ENCODE results near the gene TOR2A. TPM values are rescaled to one million over a fixed set of nuclear protein-coding genes. Genes with fewer than 3 reads are reported as not detected.

TOR2A gene
- total RNA-seq, 1 experiment from 2014 or later = 13.2 TPM

DNA sequence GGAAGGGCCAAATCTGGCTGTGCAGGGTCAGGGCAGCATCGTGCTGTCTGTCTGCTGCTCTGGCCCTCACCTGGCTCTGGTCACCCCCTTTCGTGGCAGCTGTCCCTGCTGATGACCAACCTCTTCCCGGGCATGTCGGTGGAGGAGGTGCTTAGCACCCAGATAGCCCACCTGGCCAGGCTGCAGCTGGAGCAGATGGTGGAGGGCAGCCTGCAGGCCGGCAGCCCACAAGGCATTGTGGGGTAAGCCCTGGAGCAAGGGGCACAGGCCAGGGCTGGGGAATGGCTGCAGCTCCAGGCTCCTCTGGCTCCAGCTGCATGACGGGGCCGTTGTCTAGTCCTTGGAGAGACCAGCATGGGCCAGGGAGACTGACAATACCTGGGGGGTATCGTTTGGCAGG lies 8.2 kb downstream of the TOR2A start:
- TF ChIP-seq, protein P1, sequence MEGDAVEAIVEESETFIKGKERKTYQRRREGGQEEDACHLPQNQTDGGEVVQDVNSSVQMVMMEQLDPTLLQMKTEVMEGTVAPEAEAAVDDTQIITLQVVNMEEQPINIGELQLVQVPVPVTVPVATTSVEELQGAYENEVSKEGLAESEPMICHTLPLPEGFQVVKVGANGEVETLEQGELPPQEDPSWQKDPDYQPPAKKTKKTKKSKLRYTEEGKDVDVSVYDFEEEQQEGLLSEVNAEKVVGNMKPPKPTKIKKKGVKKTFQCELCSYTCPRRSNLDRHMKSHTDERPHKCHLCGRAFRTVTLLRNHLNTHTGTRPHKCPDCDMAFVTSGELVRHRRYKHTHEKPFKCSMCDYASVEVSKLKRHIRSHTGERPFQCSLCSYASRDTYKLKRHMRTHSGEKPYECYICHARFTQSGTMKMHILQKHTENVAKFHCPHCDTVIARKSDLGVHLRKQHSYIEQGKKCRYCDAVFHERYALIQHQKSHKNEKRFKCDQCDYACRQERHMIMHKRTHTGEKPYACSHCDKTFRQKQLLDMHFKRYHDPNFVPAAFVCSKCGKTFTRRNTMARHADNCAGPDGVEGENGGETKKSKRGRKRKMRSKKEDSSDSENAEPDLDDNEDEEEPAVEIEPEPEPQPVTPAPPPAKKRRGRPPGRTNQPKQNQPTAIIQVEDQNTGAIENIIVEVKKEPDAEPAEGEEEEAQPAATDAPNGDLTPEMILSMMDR (conservative IDR thresholded peaks at IDR 0.05) = no peak
- H3K27me3 Mint-ChIP-seq (ENCODE audit: low read depth) = no peaks in the 10 kb centered on the region
- no peak overlapping the region for H2AFZ ChIP-seq (ENCODE audit: low read length)

More for the DNA sequence above, 8.2 kb downstream of the TOR2A start:
- H3K14ac ChIP-seq (ENCODE audit: insufficient read depth, low read length) = no peak overlapping the region
- WGBS (ENCODE audit: extremely low coverage, insufficient read length, low lambda C conversion rate) = no CpG with 5 or more reads among the region's 8 CpGs
- H4K91ac ChIP-seq (ENCODE audit: insufficient read length, low read depth, low read length) = no peak overlapping the region
- no peak overlapping the region for H2BK12ac ChIP-seq (ENCODE audit: insufficient read length, low read depth, low read length)
- no peak overlapping the region for H2BK15ac ChIP-seq (ENCODE audit: low read depth, low read length)
- H3K4me1 ChIP-seq (ENCODE audit: insufficient read depth, low read length) = no peaks in the 10 kb centered on the region
- no peak overlapping the region for H2BK20ac ChIP-seq (ENCODE audit: low read depth, low read length, poor library complexity, severe bottlenecking)
- Mint-ChIP-seq H3K9me3 (no peaks in the 10 kb centered on the region), H3K36me3 (ENCODE audit: insufficient read depth in 1 of 3, low read depth in 3 of 3) (no peaks in the 10 kb centered on the region; a peak in 1 of 7 replicates), H3K4me1 (peaks cover 0 to 7% of the 10 kb centered on the region in 2 experiments; a peak in 3 of 4 replicates), H3K4me3 (no peak overlapping the region), H3K27ac (no peak overlapping the region)
- no peak for DNase-seq
- no peak overlapping the region for H2BK120ac ChIP-seq (ENCODE audit: low read depth, low read length, poor library complexity, severe bottlenecking)
- no peak overlapping the region for H3K4ac ChIP-seq (ENCODE audit: low read depth, low read length)
- no peak overlapping the region for H2BK5ac ChIP-seq (ENCODE audit: insufficient read length, low read length)
- no peaks in the 10 kb centered on the region for H3K79me2 ChIP-seq (ENCODE audit: insufficient read depth, low read length)
- no peaks in the 10 kb centered on the region for H3K9me3 ChIP-seq (ENCODE audit: control insufficient read depth, low read depth, low read length)
- no peaks in the 10 kb centered on the region for H3K23me2 ChIP-seq (ENCODE audit: insufficient read length, low read depth, low read length, poor library complexity, severe bottlenecking)
- H4K20me1 ChIP-seq (ENCODE audit: control insufficient read depth, insufficient read depth, insufficient read length) = no peaks in the 10 kb centered on the region
- no peak overlapping the region for H3T11ph ChIP-seq (ENCODE audit: low read length)
- no peaks in the 10 kb centered on the region for H3K27me3 ChIP-seq (ENCODE audit: insufficient read depth, low read length)
- H3K23ac ChIP-seq (ENCODE audit: insufficient read length, low read depth, low read length) = no peak overlapping the region
- H3K9ac ChIP-seq (ENCODE audit: extremely low read depth, insufficient read length, low read length) = no peak overlapping the region
- no peak overlapping the region for H3K18ac ChIP-seq (ENCODE audit: insufficient read length, low read depth, low read length)
- no peak overlapping the region for H3K4me2 ChIP-seq (ENCODE audit: insufficient read depth, insufficient read length, low read length)
- H3K27ac ChIP-seq (ENCODE audit: insufficient read length, low read depth, low read length) = no peak overlapping the region
- no peak overlapping the region for H4K5ac ChIP-seq (ENCODE audit: insufficient read length, low read depth, low read length)
- H3K56ac ChIP-seq (ENCODE audit: insufficient read length, low read depth, low read length) = no peak overlapping the region
- no peak overlapping the region for H2AK5ac ChIP-seq (ENCODE audit: insufficient read length, low read length)
- no peaks in the 10 kb centered on the region for H3K79me1 ChIP-seq (ENCODE audit: insufficient read depth, low read depth, low read length, poor library complexity, severe bottlenecking)
- no peak overlapping the region for H4K8ac ChIP-seq (replicated peaks; ENCODE audit: insufficient read length, low read depth, low read length)
